GM19328 (cell line): ENCODE data around the gene RAD51D.
"Not testable (repeated sequence)": the region's sequence is repeated elsewhere in the genome, so short reads cannot be mapped to it uniquely, and the experiment has no call there.

ENCODE experiments used
- ATAC-seq: cut with Tn5 transposase; IDR thresholded peaks from one replicate; pipeline ENCODE4 v1.9.1; 2021; ENCODE audit warnings: mild to moderate bottlenecking, moderate library complexity; ENCODE audit not compliant: unreplicated experiment

RAD51D gene

DNA sequence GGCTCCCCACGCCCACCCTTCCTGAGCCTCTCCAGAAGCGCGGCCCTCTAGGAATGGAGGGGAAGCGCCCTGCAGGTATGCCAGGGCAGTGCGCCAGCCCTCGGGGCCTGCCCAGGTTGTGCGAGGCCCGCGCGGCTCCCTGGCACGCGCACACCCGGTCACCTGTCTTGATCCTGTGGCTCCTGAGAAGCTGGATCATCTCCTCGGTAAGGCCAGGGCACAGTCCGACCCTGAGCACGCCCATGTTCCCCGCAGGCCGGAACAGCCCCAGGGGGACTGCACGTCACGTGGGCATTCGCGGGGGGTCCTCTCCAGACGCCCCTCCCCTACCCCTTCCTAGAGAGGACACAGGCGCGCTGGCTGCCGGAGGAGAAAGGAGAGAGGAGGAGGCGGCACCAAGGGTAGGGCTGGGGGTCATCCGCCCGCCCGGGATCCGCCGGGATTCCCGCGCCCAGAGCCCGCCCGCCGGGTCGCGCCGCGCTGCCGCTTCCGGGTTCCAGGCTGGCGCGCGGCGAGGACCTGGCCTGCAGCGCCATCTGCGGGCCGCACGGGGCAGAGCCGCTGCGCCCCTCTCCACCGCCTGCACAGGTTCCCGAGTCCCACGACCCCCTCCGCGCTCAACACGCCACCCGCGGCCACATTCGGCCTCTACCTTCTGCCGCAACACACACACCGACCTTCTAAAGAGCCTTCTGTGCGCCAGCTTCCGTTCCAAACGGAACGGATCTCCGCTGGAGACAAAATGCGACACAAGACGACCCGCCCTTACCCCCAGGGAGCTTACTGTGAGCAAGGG is at the start of gene RAD51D:
RAD51D (minus strand) TSS at position 491 of the 796 bp plus-strand sequence; CDS start at position 244, 247 bp downstream.
- ATAC-seq: peak; percentile 88

DNA sequence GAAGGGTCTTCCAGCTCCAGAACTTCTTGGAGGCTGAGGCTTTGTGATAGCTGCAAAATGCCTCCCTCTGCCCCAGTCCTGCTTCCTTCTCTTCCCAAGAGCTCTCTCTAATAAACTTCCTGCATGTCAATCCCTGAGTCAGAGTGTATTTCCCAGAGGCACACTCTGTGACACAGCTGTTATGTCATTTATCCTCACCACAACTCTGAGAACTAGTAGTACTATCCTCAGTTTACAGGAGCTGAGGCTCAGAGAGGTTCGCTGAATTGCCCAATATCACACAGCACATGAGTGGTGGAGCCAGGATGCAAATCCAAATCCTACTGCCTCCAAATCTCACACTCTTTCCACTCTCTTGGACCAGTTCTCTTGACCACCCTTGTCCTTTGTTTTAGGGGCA is 48.0 kb upstream of the RAD51D start:
- ATAC-seq: no peak

GRCh38 chr17:35167046-35167445 is 47.4 kb upstream of the RAD51D start:
- ATAC-seq: no peak

GRCh38 chr17:35166526-35166925 is 46.9 kb upstream of the RAD51D start:
- ATAC-seq: no peak

DNA sequence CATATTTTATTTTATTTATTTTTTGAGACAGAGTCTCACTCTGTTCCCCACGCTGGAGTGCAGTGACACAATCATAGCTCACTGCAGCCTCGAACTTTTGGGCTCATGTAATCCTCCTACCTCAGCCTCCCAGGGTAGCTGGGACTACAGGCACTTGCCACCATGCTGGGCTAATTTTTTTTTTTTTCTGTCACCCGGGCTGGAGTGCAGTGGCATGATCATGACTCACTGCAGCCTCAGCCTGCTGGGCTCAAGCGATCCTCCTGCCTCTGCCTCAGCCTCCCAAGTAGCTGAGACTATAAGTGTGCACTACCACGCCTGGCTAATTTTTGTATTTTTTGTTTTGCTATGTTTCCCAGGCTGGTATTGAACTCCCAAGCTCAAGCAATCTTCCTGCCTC is 45.1 kb upstream of the RAD51D start:
- ATAC-seq: no peak

DNA sequence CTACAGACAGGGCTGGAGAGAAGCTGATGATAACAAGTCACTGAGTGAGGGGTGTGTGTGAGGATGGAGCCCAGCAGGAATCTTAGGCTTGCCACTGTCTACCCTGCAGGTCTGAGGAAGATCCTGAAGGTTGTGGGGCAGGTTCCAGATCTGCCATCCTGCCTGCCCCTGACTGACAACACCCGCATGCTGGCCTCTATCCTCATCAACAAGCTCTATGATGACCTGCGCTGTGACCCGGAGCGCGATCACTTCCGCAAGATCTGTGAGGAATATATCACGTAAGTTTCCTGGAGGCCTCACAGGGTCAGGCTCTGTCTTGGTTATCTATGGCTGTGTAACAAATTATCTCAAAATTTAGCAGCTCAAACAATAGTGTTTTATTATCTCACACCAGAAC is 44.2 kb upstream of the RAD51D start:
- ATAC-seq: no peak

DNA sequence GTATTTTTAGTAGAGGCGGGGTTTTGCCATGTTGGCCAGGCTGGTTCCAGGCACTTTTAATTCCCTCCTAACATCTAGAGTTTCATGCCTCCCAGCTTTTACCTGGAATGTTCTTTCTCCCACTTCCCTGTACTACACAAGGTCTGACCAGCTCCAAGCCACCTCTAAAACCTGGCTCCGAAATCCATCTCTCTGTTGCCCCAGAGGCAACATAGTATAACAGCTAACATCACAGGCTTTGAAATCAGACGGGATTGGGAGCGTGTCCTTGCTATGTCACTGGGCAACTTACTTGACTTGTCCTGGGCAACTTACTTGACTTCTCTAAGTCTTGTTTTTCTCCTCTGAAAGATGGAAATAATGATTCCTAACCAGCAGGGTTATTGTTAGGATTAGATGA is 43.1 kb upstream of the RAD51D start:
- no peak for ATAC-seq

- no peak for ATAC-seq
These were observed 41.7 kb upstream of the RAD51D start for GRCh38 chr17:35161281-35161761.

GRCh38 chr17:35160354-35161201 is 40.9 kb upstream of the RAD51D start:
- ATAC-seq: no peak

DNA sequence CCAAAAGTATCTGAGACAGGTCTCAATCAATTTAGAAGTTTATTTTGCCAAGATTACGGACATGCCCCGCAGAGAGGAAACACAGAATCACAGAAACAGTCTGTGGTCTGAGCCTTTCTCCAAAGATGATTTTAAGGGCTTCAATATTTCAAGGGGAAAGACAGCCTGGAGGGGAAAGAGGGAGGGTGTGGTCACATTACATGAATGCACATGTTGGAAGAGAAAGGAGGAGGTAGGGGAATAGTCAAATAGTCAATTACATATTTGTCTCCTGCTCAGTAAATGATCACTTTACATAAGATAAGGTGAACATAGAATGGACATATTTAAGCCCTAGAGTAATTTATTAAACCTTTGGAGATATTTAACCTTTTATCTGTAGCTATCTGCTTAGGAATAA is 40.3 kb upstream of the RAD51D start:
- ATAC-seq: no peak

GRCh38 chr17:35155246-35155645 is 35.6 kb upstream of the RAD51D start:
- no peak for ATAC-seq

DNA sequence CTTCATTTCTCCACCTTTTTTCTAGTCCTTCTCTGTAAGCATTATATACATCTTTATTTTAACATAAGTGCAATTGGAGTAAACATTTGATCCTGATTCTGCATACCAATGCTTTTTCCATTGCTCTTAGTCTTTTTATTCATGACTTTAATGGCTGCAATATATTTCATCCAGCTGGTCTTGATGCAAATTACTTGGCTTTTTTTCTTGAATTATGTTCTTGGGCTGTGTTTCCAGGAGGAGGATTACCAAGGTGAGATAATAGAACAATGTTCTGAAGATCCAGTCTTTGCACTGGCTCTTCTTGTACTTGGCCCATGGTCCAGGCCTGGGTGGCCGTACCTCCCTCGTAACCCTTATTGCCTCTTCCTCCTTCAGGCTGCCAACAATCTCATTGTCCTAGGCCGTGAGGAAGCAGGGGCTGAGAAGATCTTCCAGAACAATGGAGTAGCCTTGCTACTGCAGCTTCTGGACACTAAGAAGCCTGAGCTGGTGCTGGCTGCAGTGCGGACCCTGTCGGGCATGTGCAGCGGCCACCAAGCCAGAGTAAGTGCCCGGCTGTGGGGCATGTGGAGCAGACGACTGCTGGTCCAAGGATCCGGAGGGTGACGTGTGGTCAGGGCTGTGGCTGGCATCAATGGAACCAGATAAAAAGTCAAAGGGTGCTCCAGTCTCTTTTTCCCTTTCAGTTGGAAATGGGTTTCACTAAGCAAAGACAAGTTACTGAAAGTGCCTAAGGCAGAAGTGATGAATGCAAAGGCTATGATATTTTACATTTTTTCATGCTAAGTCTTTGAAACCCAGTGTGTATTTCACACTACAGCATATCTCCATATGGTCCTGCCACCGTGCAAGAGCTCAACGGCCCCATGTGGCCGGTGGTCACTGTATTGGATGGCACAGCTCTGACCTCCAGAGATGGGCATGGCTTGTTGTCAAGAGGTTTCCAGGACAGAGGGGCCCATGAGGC is 34.8 kb upstream of the RAD51D start:
- ATAC-seq: no peak

DNA sequence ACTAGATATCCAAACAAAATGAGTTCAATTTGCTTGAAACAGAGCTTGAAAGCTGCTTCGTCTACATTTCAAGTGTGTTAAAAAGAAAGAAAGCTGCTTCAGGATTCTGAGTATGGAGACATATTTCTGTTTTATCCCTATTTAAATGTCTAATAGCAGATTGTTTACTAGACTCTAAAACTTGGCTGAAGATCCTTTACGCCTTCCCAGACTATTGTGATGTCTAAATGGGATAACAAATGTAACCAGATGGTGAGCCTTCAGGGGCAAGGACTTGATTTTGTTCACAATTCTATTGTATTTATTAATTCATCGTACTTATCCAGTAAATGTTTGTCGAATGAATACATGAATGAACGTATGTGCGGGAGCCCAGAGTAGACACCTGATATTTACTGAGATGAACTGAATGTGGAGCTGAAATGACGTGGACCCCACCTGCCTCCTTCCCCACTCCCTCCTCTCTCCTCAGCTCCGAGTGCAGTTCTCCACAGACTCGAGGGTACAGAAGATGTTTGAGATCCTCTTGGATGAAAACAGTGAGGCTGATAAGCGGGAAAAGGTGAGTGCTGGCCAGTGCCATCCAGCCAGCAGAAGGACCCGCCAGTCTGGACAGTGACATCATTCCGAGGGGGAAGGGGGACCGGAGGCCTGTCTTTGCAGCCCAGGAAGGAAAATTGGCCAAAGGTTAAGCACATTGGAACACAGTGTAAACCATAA is 32.9 kb upstream of the RAD51D start:
- ATAC-seq: no peak

DNA sequence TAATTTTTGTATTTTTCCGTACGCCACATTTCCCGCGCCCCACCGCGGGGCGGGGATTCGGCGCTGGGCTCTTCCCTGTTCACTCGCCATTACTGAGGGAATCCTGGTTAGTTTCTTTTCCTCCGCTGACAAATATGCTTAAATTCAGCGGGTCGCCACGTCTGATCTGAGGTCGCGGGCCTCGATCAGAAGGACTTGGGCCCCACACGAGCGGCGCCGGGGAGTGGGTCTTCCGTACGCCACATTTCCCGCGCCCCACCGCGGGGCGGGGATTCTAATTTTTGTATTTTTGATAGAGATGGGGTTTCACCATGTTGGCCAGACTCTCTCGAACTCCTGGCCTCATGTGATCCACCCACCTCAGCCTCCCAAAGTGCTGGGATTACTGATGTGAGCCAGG is 31.4 kb upstream of the RAD51D start:
- not testable (repeated sequence) for ATAC-seq

- ATAC-seq: no peak
These were observed 30.3 kb upstream of the RAD51D start for GRCh38 chr17:35149941-35150340.

DNA sequence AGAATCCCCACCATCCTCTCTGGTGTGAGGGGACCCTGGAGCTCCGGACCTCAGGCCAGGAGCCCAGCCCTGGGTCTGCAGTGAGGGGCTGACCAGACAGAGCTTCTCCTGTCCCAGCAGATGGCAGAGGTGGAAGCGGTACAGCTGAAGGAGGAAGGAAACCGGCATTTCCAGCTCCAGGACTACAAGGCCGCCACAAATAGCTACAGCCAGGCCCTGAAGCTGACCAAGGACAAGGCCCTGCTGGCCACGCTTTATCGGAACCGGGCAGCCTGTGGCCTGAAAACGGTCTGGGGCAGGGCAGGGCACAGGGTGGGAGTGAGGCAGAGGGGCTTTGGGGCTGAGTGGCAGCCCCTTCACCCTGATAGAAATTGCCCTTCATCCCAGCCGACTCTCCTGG is 28.5 kb upstream of the RAD51D start:
- no peak for ATAC-seq

DNA sequence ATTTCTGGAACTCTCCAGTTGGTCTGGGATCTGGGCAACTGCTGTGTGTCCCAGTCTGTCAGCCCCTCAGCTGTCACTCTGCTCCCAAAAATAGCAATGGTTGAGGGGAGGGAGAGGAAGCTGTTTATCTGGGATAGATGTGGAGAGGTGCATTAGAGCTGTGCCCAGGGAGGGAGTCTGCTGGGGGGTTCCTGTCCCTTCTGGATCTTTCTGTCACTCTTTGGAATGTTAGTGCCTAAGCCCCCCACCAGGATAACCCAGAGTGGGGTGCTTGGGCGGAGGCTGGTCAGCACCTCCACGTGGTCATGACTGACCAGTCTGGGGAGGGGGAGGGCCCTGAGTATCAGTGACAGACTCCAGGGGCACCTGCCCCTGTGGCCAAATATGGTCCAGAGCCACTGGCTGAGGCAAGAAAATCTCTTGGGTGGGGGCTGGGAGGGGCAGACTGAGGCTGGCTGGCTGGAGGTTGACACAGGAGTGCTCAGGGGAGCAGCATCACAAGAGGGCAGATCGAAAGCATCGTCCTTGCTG is 27.8 kb upstream of the RAD51D start, which contains the start of gene UNC45B:
UNC45B (plus strand) TSS at position 443 of the 531 bp plus-strand sequence. CDS start 447 bp downstream, outside the sequence.
- ATAC-seq: no peak

GRCh38 chr17:35146214-35146833 is 26.7 kb upstream of the RAD51D start:
- no peak for ATAC-seq

GRCh38 chr17:35144840-35145239 is 25.2 kb upstream of the RAD51D start:
- no peak for ATAC-seq
